Mucosa of rectum (tissue), 2 donors: ENCODE data around the gene C2orf66.

ENCODE experiments used
- H3K27ac ChIP-seq, 2 donors: one replicate each; pipeline ENCODE4 v1.7.0; 2013; ENCODE audit warnings: inconsistent platforms in 2 of 2, low read depth in 2 of 2, low read length in 2 of 2
- H3K27me3 ChIP-seq, 2 donors: one replicate each; pipeline ENCODE4 v1.7.0; 2013; ENCODE audit warnings: low read length in 2 of 2; ENCODE audit not compliant: control insufficient read depth in 2 of 2, insufficient read depth in 2 of 2
- H3K36me3 ChIP-seq, 2 donors: one replicate each; pipeline ENCODE4 v1.7.0; 2013; ENCODE audit warnings: low read length in 2 of 2; ENCODE audit not compliant: control insufficient read depth in 2 of 2, insufficient read depth in 2 of 2
- H3K4me1 ChIP-seq, 2 donors: one replicate each; pipeline ENCODE4 v1.7.0; 2013; ENCODE audit warnings: low read length in 2 of 2, mild to moderate bottlenecking in 1 of 2; ENCODE audit not compliant: control insufficient read depth in 2 of 2, insufficient read depth in 2 of 2
- H3K4me3 ChIP-seq, 2 donors: one replicate each; pipeline ENCODE4 v1.7.0; 2013; ENCODE audit warnings: low read length in 2 of 2
- H3K9ac ChIP-seq, 2 donors: one replicate each; pipeline ENCODE4 v1.7.0; 2013; ENCODE audit warnings: low read length in 2 of 2, low read depth in 1 of 2, mild to moderate bottlenecking in 1 of 2
- H3K9me3 ChIP-seq, 2 donors: one replicate each; pipeline ENCODE4 v1.7.0; 2013; ENCODE audit warnings: low read length in 2 of 2; ENCODE audit not compliant: control insufficient read depth in 2 of 2
- donor health status: healthy.
- donor health status: Normal muscosa, but diverticular disease.

C2orf66 gene

DNA sequence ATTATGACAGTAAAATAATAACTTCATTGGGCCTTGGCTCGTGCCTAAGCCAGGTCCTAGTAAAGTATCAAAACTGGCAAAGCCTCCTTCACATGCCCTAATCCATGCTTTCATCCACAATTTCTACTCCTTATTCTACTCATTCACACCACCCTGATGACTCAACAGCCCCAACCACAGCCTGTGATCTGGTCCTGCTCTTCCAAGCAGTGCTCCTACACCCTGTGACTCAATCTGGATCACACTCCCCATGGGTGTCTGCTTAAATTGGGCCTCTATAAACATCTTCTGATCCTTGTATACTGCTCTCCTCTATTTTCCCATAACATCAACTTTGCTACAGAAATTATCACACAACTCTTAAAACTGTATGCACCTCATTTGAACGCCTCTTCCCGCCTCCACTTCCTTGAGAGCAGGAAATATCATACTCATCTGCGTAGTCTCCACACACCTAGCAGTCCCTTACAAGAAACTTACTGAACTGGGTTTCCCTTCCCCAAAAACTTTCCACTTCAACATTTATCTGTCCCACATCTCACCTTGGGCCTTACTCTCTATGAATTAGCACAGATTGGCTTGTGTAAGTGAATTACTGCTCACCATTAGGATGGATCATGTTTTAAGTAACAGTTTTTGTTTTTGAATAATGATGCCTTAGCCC lies 25.6 kb downstream of the C2orf66 start:
- Histone ChIP-seq H3K9ac (no peak overlapping the region), H3K9me3 (no peaks in the 10 kb centered on the region), H3K27ac (no peak overlapping the region), H3K27me3 (no peaks in the 10 kb centered on the region), H3K4me3 (no peak overlapping the region), H3K36me3 (peaks cover 64 to 78% of the 10 kb centered on the region in 2 donors), H3K4me1 (no peaks in the 10 kb centered on the region)

DNA sequence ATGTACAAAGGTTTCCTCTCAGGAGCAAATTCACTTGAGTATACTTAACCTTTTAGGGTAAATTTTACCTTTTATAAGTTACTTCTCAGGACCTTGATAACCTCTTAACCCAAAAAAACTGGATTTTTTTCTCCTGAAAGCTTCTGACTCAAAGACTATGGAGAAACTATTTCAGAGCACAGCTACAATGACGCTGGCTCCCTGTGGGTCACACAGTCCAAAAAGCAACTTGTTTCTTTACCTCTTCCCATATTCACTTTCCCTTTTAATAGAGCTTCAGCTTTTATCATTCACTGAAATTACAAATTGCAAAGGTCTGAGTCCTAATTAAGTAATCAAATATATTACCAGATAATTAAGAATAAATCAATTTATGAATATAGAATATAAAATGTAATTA lies 42.1 kb downstream of the C2orf66 start:
- Histone ChIP-seq H3K27ac (no peak overlapping the region), H3K36me3 (peaks cover 33 to 40% of the 10 kb centered on the region in 2 donors), H3K27me3 (no peaks in the 10 kb centered on the region), H3K9ac (no peak overlapping the region), H3K9me3 (no peaks in the 10 kb centered on the region), H3K4me3 (no peak overlapping the region), H3K4me1 (no peaks in the 10 kb centered on the region)

DNA sequence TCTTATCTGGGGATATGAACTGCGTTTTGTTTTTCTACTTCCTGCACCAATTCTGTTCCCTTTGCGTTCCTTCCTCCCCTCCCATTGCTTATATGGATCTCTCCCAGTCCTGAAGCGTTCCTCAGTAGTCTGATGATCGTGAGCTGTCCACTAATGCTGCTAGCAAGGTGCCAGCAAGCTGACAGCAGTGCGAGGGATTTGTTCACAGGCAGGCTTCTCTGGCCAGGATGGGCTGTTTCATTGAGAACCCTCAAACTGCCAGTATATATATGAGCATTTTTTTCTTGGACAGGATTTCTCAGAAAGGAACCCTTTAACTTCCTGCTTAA lies 49.8 kb downstream of the C2orf66 start:
- no peaks in the 10 kb centered on the region for H3K4me1 ChIP-seq
- no peaks in the 10 kb centered on the region for H3K27me3 ChIP-seq
- H3K27ac ChIP-seq = no peak overlapping the region
- H3K9me3 ChIP-seq = no peaks in the 10 kb centered on the region
- no peak overlapping the region for H3K4me3 ChIP-seq
- H3K36me3 ChIP-seq = peaks cover 7 to 11% of the 10 kb centered on the region in 2 donors
- no peak overlapping the region for H3K9ac ChIP-seq

DNA sequence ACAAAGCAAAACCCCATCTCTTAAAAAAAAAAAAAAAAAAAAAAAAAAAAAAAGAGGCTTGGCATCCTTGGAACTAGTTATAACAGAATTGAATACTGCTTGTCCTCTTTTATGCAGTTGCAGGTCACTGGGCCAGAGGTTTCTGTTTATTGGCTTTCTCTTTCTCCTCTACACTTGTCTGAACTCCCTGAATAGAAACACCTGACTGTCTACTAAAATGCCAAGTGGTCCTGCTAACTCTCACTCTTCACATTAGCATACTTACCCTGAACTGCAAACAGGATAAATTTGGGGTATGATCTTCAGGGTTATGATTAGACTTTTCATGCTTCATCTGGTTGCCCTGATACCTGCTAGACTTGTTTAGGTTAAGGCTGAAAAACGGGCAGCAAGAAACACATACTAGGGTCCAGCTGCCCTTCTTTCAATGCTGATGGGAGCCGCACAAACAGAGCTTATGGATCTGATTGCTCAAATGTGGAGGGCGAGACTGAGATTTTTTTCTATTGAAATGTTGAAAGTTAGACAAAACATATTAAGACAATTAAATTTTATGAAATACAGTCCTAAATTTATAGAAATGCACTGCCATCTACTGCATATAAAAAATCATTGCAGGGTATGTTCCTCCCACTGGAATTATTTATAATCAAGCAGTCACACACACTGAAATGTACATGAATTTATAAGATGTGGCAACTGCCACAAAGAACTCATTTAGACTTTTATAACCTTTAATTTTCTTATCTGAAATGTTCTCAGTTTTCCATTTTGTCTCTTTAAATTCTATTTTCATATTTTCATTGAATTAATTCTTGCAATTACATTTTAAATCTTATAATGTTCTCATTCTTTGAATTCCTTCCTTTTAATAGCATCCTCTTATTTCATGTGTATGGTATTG lies 50.4 kb downstream of the C2orf66 start:
- Histone ChIP-seq H3K4me1 (no peaks in the 10 kb centered on the region), H3K27ac (no peak overlapping the region), H3K36me3 (peaks cover under 1 to 7% of the 10 kb centered on the region in 2 donors), H3K9ac (no peak overlapping the region), H3K9me3 (no peaks in the 10 kb centered on the region), H3K4me3 (no peak overlapping the region), H3K27me3 (no peaks in the 10 kb centered on the region)
